Caco-2 (cell line): ENCODE data around the gene MEI4. TPM values are rescaled to one million over a fixed set of nuclear protein-coding genes. Genes with fewer than 3 reads are reported as not detected.

Experiments used
- BruUV-seq: library from RNA; stranded (reverse); fragments of 400-500 nt; replicated peaks from 2 replicates; lab custom pipeline; 2021; lab: Mats Ljungman, UMichigan
- CTCF ChIA-PET: fragments of 300-600 bp; sonication (Branson Sonifier 250); formaldehyde crosslinking; loops from one replicate; lab custom pipeline; 2022; ENCODE audit warnings: antibody characterized with exemption; lab: Charles Lee
- POLR2A ChIA-PET: fragments of 300-600 bp; sonication (Branson Sonifier 250); formaldehyde crosslinking; loops from one replicate; lab custom pipeline; 2022; ENCODE audit warnings: antibody characterized with exemption; lab: Charles Lee
- DNase-seq, 2 experiments: peaks; one replicate each; pipeline versions ENCODE4 v3.0.0 to v3.0.0-alpha.2; 2020 to 2022
- H3K27me3 ChIP-seq: replicated peaks from 2 replicates; pipeline ENCODE4 v1.6.0; 2011; ENCODE audit warnings: low read length; ENCODE audit not compliant: control insufficient read depth, insufficient read depth
- H3K36me3 ChIP-seq: 2 replicates; pipeline ENCODE4 v1.5.1; 2011; ENCODE audit warnings: low read length; ENCODE audit not compliant: control insufficient read depth, insufficient read depth
- H3K4me1 ChIP-seq: fragments of 250-450 bp; sonication (Bioruptor Pico); 2 replicates; pipeline ENCODE4 v1.5.1; 2020; ENCODE audit warnings: mild to moderate bottlenecking
- H3K4me3 ChIP-seq: 2 replicates; pipeline ENCODE4 v1.5.1; 2011; ENCODE audit warnings: low read depth, mild to moderate bottlenecking, control low read depth, low read length
- H3K9me3 ChIP-seq: fragments of 250-450 bp; sonication (Bioruptor Pico); 2 replicates; pipeline ENCODE4 v1.5.1; 2020; ENCODE audit warnings: mild to moderate bottlenecking, moderate library complexity
- H3K27ac Mint-ChIP-seq: one replicate; pipeline ENCODE4 v1.8.0; 2022; ENCODE audit warnings: mixed read lengths; ENCODE audit not compliant: unreplicated experiment
- H3K27me3 Mint-ChIP-seq: one replicate; pipeline ENCODE4 v1.8.0; 2022; ENCODE audit warnings: mixed read lengths; ENCODE audit not compliant: insufficient read depth, unreplicated experiment
- H3K36me3 Mint-ChIP-seq: one replicate; pipeline ENCODE4 v1.8.0; 2022; ENCODE audit warnings: mild to moderate bottlenecking, mixed read lengths; ENCODE audit not compliant: insufficient read depth, unreplicated experiment
- H3K4me1 Mint-ChIP-seq: one replicate; pipeline ENCODE4 v1.8.0; 2022; ENCODE audit warnings: low read depth, mixed read lengths; ENCODE audit not compliant: unreplicated experiment
- H3K4me3 Mint-ChIP-seq: one replicate; pipeline ENCODE4 v1.8.0; 2022; ENCODE audit warnings: mild to moderate bottlenecking, moderate library complexity, mixed read lengths; ENCODE audit not compliant: unreplicated experiment
- H3K9me3 Mint-ChIP-seq: one replicate; pipeline ENCODE4 v1.8.0; 2022; ENCODE audit warnings: mixed read lengths; ENCODE audit not compliant: unreplicated experiment
- intact Hi-C: fragments of 100-400 bp; cut with micrococcal nuclease; formaldehyde crosslinking; loops from one replicate; pipeline ENCODE4 v1.10.0; 2022; ENCODE audit not compliant: unreplicated experiment
- total RNA-seq: library from RNA; stranded (reverse); gene quantifications from 2 replicates; pipeline ENCODE4 v1.2.3, GENCODE V29; 2022
- TF ChIP-seq, protein P1 (sequence below), 2 experiments: fragments of 200-600 bp in 1 of 2; IDR thresholded peaks; 1 replicate in 1 of 2; 2 replicates in 1 of 2; pipeline versions ENCODE4 v1.5.1 to v1.8.0; 2011 to 2022; ENCODE audit warnings: antibody characterized with exemption in 1 of 2, control low read depth in 1 of 2, inconsistent platforms in 1 of 2, low read depth in 1 of 2, low read length in 1 of 2, mild to moderate bottlenecking in 1 of 2, moderate library complexity in 1 of 2; ENCODE audit not compliant: insufficient read depth in 1 of 2, severe bottlenecking in 1 of 2, unreplicated experiment in 1 of 2

The MEI4 gene
- total RNA-seq, 1 experiment from 2014 or later, result not detected

- ChIA-PET CTCF (no interaction called here), POLR2A (no interaction called here)
- H3K4me3 Mint-ChIP-seq, result no peak overlapping the region
- TF ChIP-seq, protein P1, sequence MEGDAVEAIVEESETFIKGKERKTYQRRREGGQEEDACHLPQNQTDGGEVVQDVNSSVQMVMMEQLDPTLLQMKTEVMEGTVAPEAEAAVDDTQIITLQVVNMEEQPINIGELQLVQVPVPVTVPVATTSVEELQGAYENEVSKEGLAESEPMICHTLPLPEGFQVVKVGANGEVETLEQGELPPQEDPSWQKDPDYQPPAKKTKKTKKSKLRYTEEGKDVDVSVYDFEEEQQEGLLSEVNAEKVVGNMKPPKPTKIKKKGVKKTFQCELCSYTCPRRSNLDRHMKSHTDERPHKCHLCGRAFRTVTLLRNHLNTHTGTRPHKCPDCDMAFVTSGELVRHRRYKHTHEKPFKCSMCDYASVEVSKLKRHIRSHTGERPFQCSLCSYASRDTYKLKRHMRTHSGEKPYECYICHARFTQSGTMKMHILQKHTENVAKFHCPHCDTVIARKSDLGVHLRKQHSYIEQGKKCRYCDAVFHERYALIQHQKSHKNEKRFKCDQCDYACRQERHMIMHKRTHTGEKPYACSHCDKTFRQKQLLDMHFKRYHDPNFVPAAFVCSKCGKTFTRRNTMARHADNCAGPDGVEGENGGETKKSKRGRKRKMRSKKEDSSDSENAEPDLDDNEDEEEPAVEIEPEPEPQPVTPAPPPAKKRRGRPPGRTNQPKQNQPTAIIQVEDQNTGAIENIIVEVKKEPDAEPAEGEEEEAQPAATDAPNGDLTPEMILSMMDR (IDR thresholded peaks at IDR 0.05; ENCODE audit: insufficient read depth in 1 of 2, low read depth in 1 of 2, low read length in 1 of 2, severe bottlenecking in 1 of 2, unreplicated experiment in 1 of 2), result no peak
- Histone ChIP-seq H3K4me1 (no peaks in the 10 kb centered on the region), H3K9me3 (no peaks in the 10 kb centered on the region), H3K4me3 (no peak overlapping the region), H3K36me3 (no peaks in the 10 kb centered on the region), H3K27me3 (no peaks in the 10 kb centered on the region)
- H3K36me3 Mint-ChIP-seq, result no peaks in the 10 kb centered on the region
- DNase-seq, result no peak
- H3K4me1 Mint-ChIP-seq, result no peaks in the 10 kb centered on the region
- H3K9me3 Mint-ChIP-seq, result no peaks in the 10 kb centered on the region
- intact Hi-C loops, result no loop called here
- no peak overlapping the region for H3K27ac Mint-ChIP-seq
- no TSS peak for BruUV-seq
- no peaks in the 10 kb centered on the region for H3K27me3 Mint-ChIP-seq
These were observed 277.5 kb downstream of the MEI4 start for GRCh38 chr6:77930382-77930781.

GRCh38 chr6:77930952-77931351 lies 278.1 kb downstream of the MEI4 start:
- no peaks in the 10 kb centered on the region for H3K27me3 Mint-ChIP-seq
- BruUV-seq, result no TSS peak

DNA sequence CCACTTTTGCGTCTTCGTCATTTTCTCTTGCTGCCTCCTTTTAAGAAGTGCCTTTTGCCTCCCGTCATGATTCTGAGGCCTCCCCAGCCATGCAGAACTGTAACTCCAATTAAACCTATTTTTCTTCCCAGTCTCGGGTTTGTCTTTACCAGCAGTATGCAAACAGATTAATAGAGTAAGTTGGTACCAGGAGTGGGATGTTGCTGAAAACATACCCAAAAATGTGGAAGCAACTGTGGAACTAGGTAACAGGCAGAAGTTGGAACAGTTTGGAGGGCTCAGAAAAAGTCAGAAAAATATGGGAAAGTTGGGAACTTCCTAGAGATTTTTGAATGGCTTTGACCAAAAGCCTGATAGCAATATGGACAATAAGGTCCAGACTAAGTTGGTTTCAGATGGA lies 309.2 kb downstream of the MEI4 start:
- no peaks in the 10 kb centered on the region for H3K27me3 Mint-ChIP-seq
- CTCF ChIA-PET, result no interaction called here
- TF ChIP-seq, protein P1 (IDR thresholded peaks at IDR 0.05; ENCODE audit: insufficient read depth in 1 of 2, low read depth in 1 of 2, low read length in 1 of 2, severe bottlenecking in 1 of 2, unreplicated experiment in 1 of 2), result no peak
- Histone ChIP-seq H3K9me3 (no peaks in the 10 kb centered on the region), H3K27me3 (no peaks in the 10 kb centered on the region), H3K4me1 (no peaks in the 10 kb centered on the region), H3K36me3 (no peaks in the 10 kb centered on the region), H3K4me3 (no peak overlapping the region)
- H3K27ac Mint-ChIP-seq, result no peak overlapping the region
- BruUV-seq, result no TSS peak
- H3K4me1 Mint-ChIP-seq, result no peaks in the 10 kb centered on the region
- intact Hi-C loops, result no loop called here
- no peak overlapping the region for H3K4me3 Mint-ChIP-seq
- H3K36me3 Mint-ChIP-seq, result no peaks in the 10 kb centered on the region
- peaks cover 19% of the 10 kb centered on the region for H3K9me3 Mint-ChIP-seq
- POLR2A ChIA-PET, result no interaction called here
- no peak for DNase-seq

More at GRCh38 chr6:77930952-77931351, 278.1 kb downstream of the MEI4 start:
- TF ChIP-seq, protein P1 (IDR thresholded peaks at IDR 0.05; ENCODE audit: insufficient read depth in 1 of 2, low read depth in 1 of 2, low read length in 1 of 2, severe bottlenecking in 1 of 2, unreplicated experiment in 1 of 2), result no peak
- no peak for DNase-seq
- Mint-ChIP-seq H3K4me3 (no peak overlapping the region), H3K27ac (no peak overlapping the region), H3K9me3 (no peaks in the 10 kb centered on the region), H3K36me3 (no peaks in the 10 kb centered on the region), H3K4me1 (no peaks in the 10 kb centered on the region)
- ChIA-PET POLR2A (no interaction called here), CTCF (no interaction called here)
- Histone ChIP-seq H3K9me3 (no peaks in the 10 kb centered on the region), H3K4me1 (no peaks in the 10 kb centered on the region), H3K4me3 (no peak overlapping the region), H3K27me3 (no peaks in the 10 kb centered on the region), H3K36me3 (no peaks in the 10 kb centered on the region)
- intact Hi-C loops, result no loop called here
